Suprapubic skin (tissue), 4 donors: ENCODE data around the gene MRPS30. TPM values are rescaled to one million over a fixed set of nuclear protein-coding genes. Genes with fewer than 3 reads are reported as not detected.

Experiments
- DNase-seq, 2 donors: peaks; one replicate each; pipeline ENCODE4 v3.0.0-alpha.2; 2019; ENCODE audit warnings: low spot score in 2 of 2
- H3K27ac ChIP-seq: fragments of 200-600 bp; sonication (generic); one replicate; pipeline ENCODE4 v1.5.1; 2019
- H3K27me3 ChIP-seq: fragments of 200-600 bp; sonication (generic); one replicate; pipeline ENCODE4 v1.5.1; 2019
- H3K36me3 ChIP-seq: fragments of 200-600 bp; sonication (generic); one replicate; pipeline ENCODE4 v1.5.1; 2019
- H3K4me1 ChIP-seq: fragments of 200-600 bp; sonication (generic); one replicate; pipeline ENCODE4 v1.5.1; 2019
- H3K4me3 ChIP-seq: fragments of 200-600 bp; sonication (generic); one replicate; pipeline ENCODE4 v1.5.1; 2019; ENCODE audit warnings: mild to moderate bottlenecking
- H3K9me3 ChIP-seq: fragments of 200-600 bp; sonication (generic); one replicate; pipeline ENCODE4 v1.5.1; 2019
- CTCF ChIP-seq, 2 donors: fragments of 200-600 bp in 1 of 2; fragments of 450-650 bp in 1 of 2; sonication (generic) in 1 of 2; IDR thresholded peaks; one replicate each; pipeline ENCODE4 v1.5.1; 2016 to 2019; ENCODE audit warnings: antibody characterized with exemption in 2 of 2, mild to moderate bottlenecking in 1 of 2, moderate library complexity in 1 of 2
- EP300 ChIP-seq: sonication (generic); formaldehyde crosslinking; IDR thresholded peaks from one replicate; pipeline ENCODE4 v1.6.1; 2017; ENCODE audit warnings: antibody characterized with exemption
- POLR2A ChIP-seq, 2 donors: fragments of 450-650 bp; IDR thresholded peaks; one replicate each; pipeline ENCODE4 v1.6.1; 2017; ENCODE audit warnings: antibody characterized with exemption in 2 of 2, mild to moderate bottlenecking in 2 of 2, moderate library complexity in 2 of 2
- POLR2AphosphoS5 ChIP-seq, 3 donors: sonication (generic); formaldehyde crosslinking; IDR thresholded peaks; one replicate each; pipeline ENCODE4 v1.6.1; 2017; ENCODE audit warnings: antibody characterized with exemption in 3 of 3
- WGBS: methylation state at CpG from one replicate; pipeline ENCODE4 v1.1.5; 2018; 5-methylcytosine and 5-hydroxymethylcytosine counted together
- total RNA-seq, 4 donors: library from RNA; depleted of rRNA; stranded (reverse); fragments of >200 nt; gene quantifications; one replicate each; pipeline ENCODE4 v1.1.0, GENCODE V29; 2016

Gene MRPS30
- total RNA-seq, 4 donors from 2014 or later = 60.0 to 79.5 (median 78.4) TPM

DNA sequence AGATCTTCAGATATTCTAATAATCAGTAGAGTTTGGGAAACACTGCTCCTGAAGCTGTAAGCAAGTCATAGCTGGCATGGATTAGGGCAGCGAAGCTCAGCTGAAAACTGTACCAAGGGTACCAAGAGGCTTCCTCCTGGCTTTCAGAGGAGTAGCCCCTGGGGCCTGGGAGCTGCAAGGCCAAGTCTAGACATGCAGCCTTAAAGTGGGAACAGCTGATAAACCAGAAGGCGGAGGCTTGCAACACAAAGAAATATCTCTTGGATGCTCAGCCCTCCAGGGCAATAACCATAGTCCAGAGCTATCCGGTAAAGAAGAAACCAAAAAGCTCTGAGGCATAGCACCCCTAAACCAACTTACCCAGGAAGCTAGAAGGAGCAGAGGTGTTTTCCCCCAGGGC, 51.5 kb downstream of the MRPS30 start:
- H3K36me3 ChIP-seq = no peaks in the 10 kb centered on the region
- no peaks in the 10 kb centered on the region for H3K9me3 ChIP-seq
- H3K27me3 ChIP-seq = no peaks in the 10 kb centered on the region
- TF ChIP-seq EP300 = no peak
- TF ChIP-seq POLR2A (IDR thresholded peaks at IDR 0.05) = no peak
- no peak for TF ChIP-seq POLR2AphosphoS5 (IDR thresholded peaks at IDR 0.05)
- WGBS = 45% methylated on average over 3 of the region's 3 CpGs
- H3K4me3 ChIP-seq = no peak overlapping the region
- H3K4me1 ChIP-seq = no peaks in the 10 kb centered on the region
- no peak overlapping the region for H3K27ac ChIP-seq
- DNase-seq = no peak

- WGBS = 46% methylated on average over 1 of the region's 1 CpG
These were observed 54.1 kb downstream of the MRPS30 start for GRCh38 chr5:44862808-44863207.

More at GRCh38 chr5:44862808-44863207, 54.1 kb downstream of the MRPS30 start:
- Histone ChIP-seq H3K9me3 (no peaks in the 10 kb centered on the region), H3K27me3 (no peaks in the 10 kb centered on the region), H3K27ac (no peak overlapping the region), H3K4me1 (no peaks in the 10 kb centered on the region), H3K4me3 (no peak overlapping the region), H3K36me3 (no peaks in the 10 kb centered on the region)
- TF ChIP-seq POLR2AphosphoS5 (IDR thresholded peaks at IDR 0.05) (no peak), CTCF (IDR thresholded peaks at IDR 0.05) (no peak), POLR2A (IDR thresholded peaks at IDR 0.05) (no peak), EP300 (no peak)
- no peak for DNase-seq
